Keratinocyte (primary cell): Measurements from ENCODE around the gene ERC1.
"Not testable (repeated sequence)": the region's sequence is repeated elsewhere in the genome, so short reads cannot be mapped to it uniquely, and the experiment has no call there.

Experiments used
- EZH2 ChIP-seq: IDR thresholded peaks from one replicate; pipeline ENCODE4 v1.6.1; 2012; ENCODE audit warnings: inconsistent platforms, mild to moderate bottlenecking, low read length, moderate library complexity
- TF ChIP-seq, protein P1 (sequence below), 3 experiments: IDR thresholded peaks in 1 of 3; conservative IDR thresholded peaks in 1 of 3; optimal IDR thresholded peaks in 1 of 3; 2 replicates in 2 of 3; 3 replicates in 1 of 3; pipeline versions ENCODE3 to v1.5.1; 2011; ENCODE audit warnings: low read length in 3 of 3, mild to moderate bottlenecking in 3 of 3, moderate library complexity in 2 of 3, control low read depth in 1 of 3, inconsistent platforms in 1 of 3; ENCODE audit not compliant: insufficient read depth in 2 of 3; ENCODE audit errors: extremely low read depth in 1 of 3

DNA sequence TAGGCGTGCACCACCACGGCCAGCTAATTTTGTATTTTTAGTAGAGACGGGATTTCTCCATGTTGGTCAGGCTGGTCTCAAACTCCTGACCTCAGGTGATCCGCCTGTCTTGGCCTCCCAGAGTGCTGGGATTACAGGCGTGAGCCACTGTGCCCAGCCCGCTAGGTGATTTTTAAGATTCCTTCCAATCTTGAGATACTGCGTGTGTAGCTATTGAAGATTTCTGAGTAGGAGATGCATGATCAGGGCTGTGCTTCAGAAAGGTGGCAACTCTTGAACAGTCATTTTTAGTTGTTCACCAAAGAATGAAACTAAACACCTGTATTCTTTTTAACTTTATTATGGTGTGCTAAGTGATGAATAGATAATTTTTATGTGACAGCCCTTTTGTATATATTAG lies 8.7 kb downstream of the ERC1 start:
- TF ChIP-seq, protein P1, sequence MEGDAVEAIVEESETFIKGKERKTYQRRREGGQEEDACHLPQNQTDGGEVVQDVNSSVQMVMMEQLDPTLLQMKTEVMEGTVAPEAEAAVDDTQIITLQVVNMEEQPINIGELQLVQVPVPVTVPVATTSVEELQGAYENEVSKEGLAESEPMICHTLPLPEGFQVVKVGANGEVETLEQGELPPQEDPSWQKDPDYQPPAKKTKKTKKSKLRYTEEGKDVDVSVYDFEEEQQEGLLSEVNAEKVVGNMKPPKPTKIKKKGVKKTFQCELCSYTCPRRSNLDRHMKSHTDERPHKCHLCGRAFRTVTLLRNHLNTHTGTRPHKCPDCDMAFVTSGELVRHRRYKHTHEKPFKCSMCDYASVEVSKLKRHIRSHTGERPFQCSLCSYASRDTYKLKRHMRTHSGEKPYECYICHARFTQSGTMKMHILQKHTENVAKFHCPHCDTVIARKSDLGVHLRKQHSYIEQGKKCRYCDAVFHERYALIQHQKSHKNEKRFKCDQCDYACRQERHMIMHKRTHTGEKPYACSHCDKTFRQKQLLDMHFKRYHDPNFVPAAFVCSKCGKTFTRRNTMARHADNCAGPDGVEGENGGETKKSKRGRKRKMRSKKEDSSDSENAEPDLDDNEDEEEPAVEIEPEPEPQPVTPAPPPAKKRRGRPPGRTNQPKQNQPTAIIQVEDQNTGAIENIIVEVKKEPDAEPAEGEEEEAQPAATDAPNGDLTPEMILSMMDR (optimal IDR thresholded peaks at IDR 0.05 in 1 of 3, IDR thresholded peaks at IDR 0.05 in 1 of 3, conservative IDR thresholded peaks at IDR 0.05 in 1 of 3; ENCODE audit: extremely low read depth in 1 of 3, insufficient read depth in 2 of 3, low read length in 3 of 3) = not testable (repeated sequence)
- TF ChIP-seq EZH2 = not testable (repeated sequence)
